Activated CD4-positive, alpha-beta memory T cell treated with anti-CD3 and anti-CD28 coated beads, Interleukin-2, amount 10 ng/mL, durations not matched to agents 7 days and 5 days (primary cell): ENCODE data around the gene MTCL1. TPM values are rescaled to one million over a fixed set of nuclear protein-coding genes. Genes with fewer than 3 reads are reported as not detected.

ENCODE experiments used
- CTCF ChIA-PET: fragments of 350-600 bp; sonication (Branson Sonifier 250); formaldehyde crosslinking; loops from one replicate; lab custom pipeline; 2021; ENCODE audit warnings: antibody characterized with exemption, inconsistent platforms; lab: Charles Lee
- POLR2A ChIA-PET: fragments of 350-600 bp; sonication (Branson Sonifier 250); formaldehyde crosslinking; loops from one replicate; lab custom pipeline; 2021; ENCODE audit warnings: antibody characterized with exemption; lab: Charles Lee
- DNase-seq: peaks from one replicate; pipeline ENCODE4 v3.0.0-alpha.2; 2020
- H3K27ac Mint-ChIP-seq: one replicate; pipeline ENCODE4 v1.8.0; 2021; ENCODE audit warnings: mild to moderate bottlenecking, mixed read lengths
- H3K27me3 Mint-ChIP-seq: one replicate; pipeline ENCODE4 v1.8.0; 2021; ENCODE audit warnings: mixed read lengths
- H3K36me3 Mint-ChIP-seq: one replicate; pipeline ENCODE4 v1.8.0; 2021; ENCODE audit warnings: low read depth, mixed read lengths
- H3K4me1 Mint-ChIP-seq: one replicate; pipeline ENCODE4 v1.8.0; 2021; ENCODE audit warnings: mixed read lengths
- H3K4me3 Mint-ChIP-seq: one replicate; pipeline ENCODE4 v1.8.0; 2021; ENCODE audit warnings: mild to moderate bottlenecking, mixed read lengths
- H3K9me3 Mint-ChIP-seq: one replicate; pipeline ENCODE4 v1.8.0; 2021; ENCODE audit warnings: mixed read lengths
- total RNA-seq, 2 experiments: library from RNA; stranded (reverse); gene quantifications; one replicate each; pipeline ENCODE4 v1.2.3, GENCODE V29; 2021

Gene MTCL1
- total RNA-seq, 2 experiments from 2014 or later = 0.75 to 1.1 TPM

- no peaks in the 10 kb centered on the region for H3K9me3 Mint-ChIP-seq
- CTCF ChIA-PET = no interaction called here
- no peak overlapping the region for H3K27ac Mint-ChIP-seq
- H3K36me3 Mint-ChIP-seq = no peaks in the 10 kb centered on the region
- POLR2A ChIA-PET = no interaction called here
- H3K4me1 Mint-ChIP-seq = peaks cover under 1% of the 10 kb centered on the region
- no peak for DNase-seq
- no peaks in the 10 kb centered on the region for H3K27me3 Mint-ChIP-seq
- H3K4me3 Mint-ChIP-seq = no peak overlapping the region
These were observed 107.3 kb downstream of the MTCL1 start for GRCh38 chr18:8812631-8813030.

- ChIA-PET POLR2A (no interaction called here), CTCF (interaction anchor here (1.1 kb wide), 1 partner anchor 118 kb away, joined by 3 read pairs; no protein-coding TSS in a partner anchor)
- Mint-ChIP-seq H3K4me1 (no peaks in the 10 kb centered on the region), H3K9me3 (no peaks in the 10 kb centered on the region), H3K36me3 (no peaks in the 10 kb centered on the region), H3K27me3 (no peaks in the 10 kb centered on the region), H3K27ac (no peak overlapping the region), H3K4me3 (no peak overlapping the region)
- no peak for DNase-seq
These were observed 108.3 kb downstream of the MTCL1 start for GRCh38 chr18:8813611-8814010.

- POLR2A ChIA-PET = no interaction called here
- no peaks in the 10 kb centered on the region for H3K36me3 Mint-ChIP-seq
These were observed 108.8 kb downstream of the MTCL1 start for GRCh38 chr18:8814206-8814605.

GRCh38 chr18:8816220-8816619, 110.9 kb downstream of the MTCL1 start:
- ChIA-PET CTCF (no interaction called here), POLR2A (no interaction called here)
- Mint-ChIP-seq H3K4me3 (no peak overlapping the region), H3K9me3 (no peaks in the 10 kb centered on the region), H3K4me1 (no peaks in the 10 kb centered on the region), H3K36me3 (no peaks in the 10 kb centered on the region), H3K27me3 (no peaks in the 10 kb centered on the region), H3K27ac (no peak overlapping the region)
- DNase-seq = no peak

More at GRCh38 chr18:8814206-8814605, 108.8 kb downstream of the MTCL1 start:
- H3K27me3 Mint-ChIP-seq = no peaks in the 10 kb centered on the region
- H3K4me1 Mint-ChIP-seq = no peaks in the 10 kb centered on the region
- DNase-seq = no peak
- no peaks in the 10 kb centered on the region for H3K9me3 Mint-ChIP-seq
- H3K4me3 Mint-ChIP-seq = no peak overlapping the region
- no peak overlapping the region for H3K27ac Mint-ChIP-seq
- CTCF ChIA-PET = interaction anchor here (1.1 kb wide), 1 partner anchor 118 kb away, joined by 3 read pairs; no protein-coding TSS in a partner anchor

- ChIA-PET POLR2A (interaction anchor here (0.6 kb wide), 1 partner anchor 147 kb away, joined by 3 read pairs; no protein-coding TSS in a partner anchor), CTCF (no interaction called here)
- H3K4me1 Mint-ChIP-seq = no peaks in the 10 kb centered on the region
- DNase-seq = no peak
- no peaks in the 10 kb centered on the region for H3K27me3 Mint-ChIP-seq
- H3K9me3 Mint-ChIP-seq = no peaks in the 10 kb centered on the region
- H3K4me3 Mint-ChIP-seq = no peak overlapping the region
- H3K27ac Mint-ChIP-seq = no peak overlapping the region
- H3K36me3 Mint-ChIP-seq = no peaks in the 10 kb centered on the region
These were observed 111.5 kb downstream of the MTCL1 start for GRCh38 chr18:8816816-8817215.

GRCh38 chr18:8818982-8819381, 113.6 kb downstream of the MTCL1 start:
- Mint-ChIP-seq H3K4me3 (no peak overlapping the region), H3K36me3 (no peaks in the 10 kb centered on the region), H3K9me3 (no peaks in the 10 kb centered on the region), H3K27ac (no peak overlapping the region), H3K27me3 (no peaks in the 10 kb centered on the region), H3K4me1 (no peaks in the 10 kb centered on the region)
- ChIA-PET POLR2A (no interaction called here), CTCF (no interaction called here)
- DNase-seq = no peak

GRCh38 chr18:8820396-8821082, 115.2 kb downstream of the MTCL1 start:
- CTCF ChIA-PET = no interaction called here
- H3K4me3 Mint-ChIP-seq = no peak overlapping the region
- H3K4me1 Mint-ChIP-seq = no peaks in the 10 kb centered on the region
- H3K27me3 Mint-ChIP-seq = no peaks in the 10 kb centered on the region
- no peak for DNase-seq
- H3K9me3 Mint-ChIP-seq = no peaks in the 10 kb centered on the region
- H3K36me3 Mint-ChIP-seq = no peaks in the 10 kb centered on the region
- POLR2A ChIA-PET = no interaction called here
- no peak overlapping the region for H3K27ac Mint-ChIP-seq

GRCh38 chr18:8821083-8821465, 115.7 kb downstream of the MTCL1 start:
- H3K9me3 Mint-ChIP-seq = no peaks in the 10 kb centered on the region
- no peaks in the 10 kb centered on the region for H3K36me3 Mint-ChIP-seq
- no peaks in the 10 kb centered on the region for H3K27me3 Mint-ChIP-seq
- CTCF ChIA-PET = no interaction called here
- H3K4me3 Mint-ChIP-seq = no peak overlapping the region
- H3K27ac Mint-ChIP-seq = no peak overlapping the region
- POLR2A ChIA-PET = no interaction called here
- no peaks in the 10 kb centered on the region for H3K4me1 Mint-ChIP-seq
- DNase-seq = no peak

GRCh38 chr18:8821531-8821930, 116.2 kb downstream of the MTCL1 start:
- CTCF ChIA-PET = no interaction called here
- no peaks in the 10 kb centered on the region for H3K36me3 Mint-ChIP-seq
- no peaks in the 10 kb centered on the region for H3K27me3 Mint-ChIP-seq
- POLR2A ChIA-PET = no interaction called here
- H3K9me3 Mint-ChIP-seq = no peaks in the 10 kb centered on the region
- no peaks in the 10 kb centered on the region for H3K4me1 Mint-ChIP-seq
- no peak overlapping the region for H3K4me3 Mint-ChIP-seq
- no peak overlapping the region for H3K27ac Mint-ChIP-seq
- DNase-seq = no peak

- CTCF ChIA-PET = no interaction called here
- no peaks in the 10 kb centered on the region for H3K9me3 Mint-ChIP-seq
- no peak overlapping the region for H3K4me3 Mint-ChIP-seq
- no peaks in the 10 kb centered on the region for H3K36me3 Mint-ChIP-seq
- H3K27ac Mint-ChIP-seq = no peak overlapping the region
- POLR2A ChIA-PET = no interaction called here
- DNase-seq = no peak
- H3K27me3 Mint-ChIP-seq = no peaks in the 10 kb centered on the region
- no peaks in the 10 kb centered on the region for H3K4me1 Mint-ChIP-seq
These were observed 117.3 kb downstream of the MTCL1 start for GRCh38 chr18:8822643-8823042.

GRCh38 chr18:8823530-8823929, 118.2 kb downstream of the MTCL1 start:
- H3K27me3 Mint-ChIP-seq = no peaks in the 10 kb centered on the region
- no peak for DNase-seq
- no peaks in the 10 kb centered on the region for H3K9me3 Mint-ChIP-seq
- ChIA-PET CTCF (no interaction called here), POLR2A (no interaction called here)
- no peaks in the 10 kb centered on the region for H3K36me3 Mint-ChIP-seq
- no peak overlapping the region for H3K27ac Mint-ChIP-seq
- H3K4me3 Mint-ChIP-seq = no peak overlapping the region
- H3K4me1 Mint-ChIP-seq = no peaks in the 10 kb centered on the region

- Mint-ChIP-seq H3K27me3 (no peaks in the 10 kb centered on the region), H3K9me3 (no peaks in the 10 kb centered on the region), H3K36me3 (no peaks in the 10 kb centered on the region), H3K4me1 (no peaks in the 10 kb centered on the region), H3K27ac (no peak overlapping the region), H3K4me3 (no peak overlapping the region)
- DNase-seq = no peak
- ChIA-PET POLR2A (no interaction called here), CTCF (no interaction called here)
These were observed 119.5 kb downstream of the MTCL1 start for GRCh38 chr18:8824846-8825245.

GRCh38 chr18:8825273-8825672, 119.9 kb downstream of the MTCL1 start:
- ChIA-PET CTCF (no interaction called here), POLR2A (no interaction called here)
- no peaks in the 10 kb centered on the region for H3K4me1 Mint-ChIP-seq
- H3K9me3 Mint-ChIP-seq = no peaks in the 10 kb centered on the region
- no peak overlapping the region for H3K27ac Mint-ChIP-seq
- no peak for DNase-seq
- no peaks in the 10 kb centered on the region for H3K36me3 Mint-ChIP-seq
- no peak overlapping the region for H3K4me3 Mint-ChIP-seq
- no peaks in the 10 kb centered on the region for H3K27me3 Mint-ChIP-seq

- H3K4me1 Mint-ChIP-seq = no peaks in the 10 kb centered on the region
- ChIA-PET POLR2A (no interaction called here), CTCF (no interaction called here)
- H3K4me3 Mint-ChIP-seq = no peak overlapping the region
- DNase-seq = no peak
- H3K36me3 Mint-ChIP-seq = no peaks in the 10 kb centered on the region
- no peaks in the 10 kb centered on the region for H3K9me3 Mint-ChIP-seq
- H3K27ac Mint-ChIP-seq = no peak overlapping the region
- peaks cover 2% of the 10 kb centered on the region for H3K27me3 Mint-ChIP-seq
These were observed 120.5 kb downstream of the MTCL1 start for GRCh38 chr18:8825729-8826375.
